Endothelial cell of umbilical vein (primary cell): ENCODE data around the gene MYOM3. TPM values are rescaled to one million over a fixed set of nuclear protein-coding genes. Genes with fewer than 3 reads are reported as not detected.

Experiments
- BruUV-seq: library from RNA; stranded (reverse); fragments of 400-500 nt; replicated peaks from 2 replicates; lab custom pipeline; 2021; lab: Mats Ljungman, UMichigan
- CTCF ChIA-PET: fragments of 300-600, 350-600 bp; sonication (Branson Sonifier 250); formaldehyde crosslinking; loops from one replicate; lab custom pipeline; 2021; ENCODE audit warnings: antibody characterized with exemption, inconsistent platforms; lab: Charles Lee
- POLR2A ChIA-PET: fragments of 300-600, 350-600 bp; sonication (Branson Sonifier 250); formaldehyde crosslinking; loops from one replicate; lab custom pipeline; 2021; ENCODE audit warnings: antibody characterized with exemption, inconsistent platforms; lab: Charles Lee
- DNase-seq: peaks from one replicate; pipeline ENCODE4 v3.0.0-alpha.2; 2011; ENCODE audit warnings: low read depth, low spot score
- FAIRE-seq: peaks from 2 replicates; lab custom pipeline; 2011; peaks lifted over from hg19 to GRCh38; lab: Jason Lieb, UNC
- H2AFZ ChIP-seq: 2 replicates; pipeline ENCODE4 v1.6.0; 2012; ENCODE audit warnings: low read depth, low read length, control low read depth, inconsistent platforms
- H3K27ac ChIP-seq: 2 replicates; pipeline ENCODE4 v1.5.1; 2011; ENCODE audit warnings: low read depth, mild to moderate bottlenecking, control low read depth, low read length, moderate library complexity; ENCODE audit not compliant: insufficient read depth
- H3K27me3 ChIP-seq, 2 experiments: 2 replicates each; pipeline versions ENCODE4 v1.6.0 to v1.6.1; 2011; ENCODE audit warnings: low read length in 2 of 2, mixed read lengths in 1 of 2; ENCODE audit not compliant: control insufficient read depth in 2 of 2, insufficient read depth in 2 of 2
- H3K36me3 ChIP-seq, 2 experiments: 2 replicates in 1 of 2; 3 replicates in 1 of 2; pipeline ENCODE4 v1.5.1; 2011; ENCODE audit warnings: low read length in 2 of 2, mild to moderate bottlenecking in 1 of 2, moderate library complexity in 1 of 2; ENCODE audit not compliant: control insufficient read depth in 2 of 2, insufficient read depth in 2 of 2; ENCODE audit errors: extremely low read depth in 1 of 2
- H3K4me1 ChIP-seq: 3 replicates; pipeline ENCODE4 v1.5.1; 2011; ENCODE audit warnings: mild to moderate bottlenecking, low read length; ENCODE audit not compliant: control insufficient read depth, insufficient read depth; ENCODE audit errors: extremely low read depth
- H3K4me2 ChIP-seq: 2 replicates; pipeline ENCODE4 v1.6.1; 2011; ENCODE audit warnings: low read length, control low read depth, mixed read lengths; ENCODE audit not compliant: insufficient read depth
- H3K4me3 ChIP-seq, 3 experiments: fragments of 200-600 bp in 1 of 3; sonication (generic), shearing (Covaris generic) in 1 of 3; replicated peaks in 1 of 3; 2 replicates each; pipeline ENCODE4 v1.5.1; 2011 to 2016; ENCODE audit warnings: control low read depth in 3 of 3, low read length in 3 of 3, mild to moderate bottlenecking in 2 of 3, inconsistent platforms in 1 of 3, low read depth in 1 of 3, moderate library complexity in 1 of 3; ENCODE audit not compliant: insufficient read depth in 1 of 3
- H3K79me2 ChIP-seq: 2 replicates; pipeline ENCODE4 v1.6.0; 2012; ENCODE audit warnings: low read length, inconsistent platforms; ENCODE audit not compliant: control insufficient read depth, insufficient read depth
- H3K9ac ChIP-seq: replicated peaks from 2 replicates; pipeline ENCODE3; 2011; ENCODE audit warnings: low read length, control low read depth; ENCODE audit not compliant: insufficient read depth; ENCODE audit errors: extremely low read depth
- H3K9me1 ChIP-seq: replicated peaks from 3 replicates; pipeline ENCODE4 v1.6.0; 2011; ENCODE audit warnings: mild to moderate bottlenecking, low read length; ENCODE audit not compliant: control insufficient read depth, insufficient read depth; ENCODE audit errors: extremely low read depth
- H3K9me3 ChIP-seq: replicated peaks from 2 replicates; pipeline ENCODE4 v1.5.1; 2012; ENCODE audit warnings: low read length, inconsistent platforms; ENCODE audit not compliant: control insufficient read depth, insufficient read depth
- H4K20me1 ChIP-seq: replicated peaks from 2 replicates; pipeline ENCODE3; 2011; ENCODE audit warnings: mild to moderate bottlenecking, low read length; ENCODE audit not compliant: control insufficient read depth, insufficient read depth; ENCODE audit errors: extremely low read depth
- CTCF ChIP-seq, 2 donors: IDR thresholded peaks; 1 replicate in 1 of 2; 2 replicates in 1 of 2; pipeline ENCODE4 v1.5.1; 2011; ENCODE audit warnings: low read length in 2 of 2, mild to moderate bottlenecking in 2 of 2, moderate library complexity in 2 of 2, control low read depth in 1 of 2, inconsistent platforms in 1 of 2, low read depth in 1 of 2; ENCODE audit not compliant: insufficient read depth in 1 of 2; ENCODE audit errors: extremely low read depth in 1 of 2
- EZH2 ChIP-seq: IDR thresholded peaks from 2 replicates; pipeline ENCODE4 v1.6.1; 2012; ENCODE audit warnings: borderline replicate concordance, low read depth, mild to moderate bottlenecking, moderate library complexity, low read length, inconsistent platforms; ENCODE audit not compliant: severe bottlenecking
- FOS ChIP-seq: IDR thresholded peaks from 2 replicates; pipeline ENCODE4 v1.6.1; 2011; ENCODE audit warnings: mild to moderate bottlenecking, low read length, moderate library complexity, borderline replicate concordance; ENCODE audit not compliant: insufficient read depth
- GATA2 ChIP-seq: IDR thresholded peaks from 2 replicates; pipeline ENCODE4 v1.7.0; 2011; ENCODE audit warnings: low read depth, mild to moderate bottlenecking, moderate library complexity, mixed read lengths, low read length; ENCODE audit not compliant: insufficient read length, insufficient read depth
- JUN ChIP-seq: IDR thresholded peaks from 2 replicates; pipeline ENCODE4 v1.6.1; 2011; ENCODE audit warnings: borderline replicate concordance, low read depth; ENCODE audit not compliant: insufficient read length, insufficient read depth
- MAX ChIP-seq: IDR thresholded peaks from 2 replicates; pipeline ENCODE4 v1.6.1; 2011; ENCODE audit not compliant: insufficient read depth, insufficient read length
- MYC ChIP-seq: IDR thresholded peaks from one replicate; pipeline ENCODE4 v1.6.1; 2011; ENCODE audit warnings: mild to moderate bottlenecking, low read depth, low read length
- POLR2A ChIP-seq: IDR thresholded peaks from 2 replicates; pipeline ENCODE4 v1.6.1; 2012; ENCODE audit warnings: low read depth, mild to moderate bottlenecking, control low read depth, low read length
- POLR2AphosphoS5 ChIP-seq: IDR thresholded peaks from 2 replicates; pipeline ENCODE4 v1.6.1; 2012; ENCODE audit warnings: low read depth, mild to moderate bottlenecking, control low read depth, low read length, moderate library complexity; ENCODE audit not compliant: insufficient read depth
- dilution Hi-C: fragments of 300-500 bp; cut with MboI; formaldehyde crosslinking; loops from one replicate; pipeline ENCODE4 v1.15.0; 2019; ENCODE audit warnings: low sequenced_read_pairs; ENCODE audit not compliant: extremely low pct_ligation_motif_present
- intact Hi-C: fragments of 100-400 bp; cut with micrococcal nuclease; formaldehyde crosslinking; loops from one replicate; pipeline ENCODE4 v1.10.0; 2022
- polyA plus RNA-seq, 4 experiments: library from polyadenylated mRNA; depleted of rRNA in 3 of 4; stranded (reverse) in 3 of 4; unstranded in 1 of 4; fragments of >200 nt; gene quantifications; 2 replicates each; pipeline versions ENCODE4 v1.2.1 to v1.2.3, GENCODE V29; 2011 to 2012; ENCODE audit warnings: missing spikeins in 1 of 4
- total RNA-seq: library from RNA; stranded (reverse); gene quantifications from 2 replicates; pipeline ENCODE4 v1.2.3, GENCODE V29; 2021

Gene MYOM3
- total and polyA plus RNA-seq, 2 donors (not counting 3 experiments of a cell fraction or from before 2014, with no cell fraction given), result 0.11 to 0.40 TPM

- Histone ChIP-seq H4K20me1 (no peaks in the 10 kb centered on the region), H3K27me3 (peaks cover 0 to 3% of the 10 kb centered on the region in 2 experiments), H3K4me1 (no peaks in the 10 kb centered on the region), H3K27ac (no peak overlapping the region), H3K79me2 (no peaks in the 10 kb centered on the region), H2AFZ (no peak overlapping the region), H3K9me3 (no peaks in the 10 kb centered on the region), H3K4me2 (no peak overlapping the region), H3K36me3 (no peaks in the 10 kb centered on the region), H3K9ac (no peak overlapping the region), H3K9me1 (no peaks in the 10 kb centered on the region), H3K4me3 (no peak overlapping the region)
- intact Hi-C loops, result loop anchor here (5.0 kb wide), 1 partner anchor 562 kb away; no protein-coding TSS in a partner anchor
- ChIA-PET CTCF (interaction anchor here (1.0 to 1.1 kb wide), 2 partner anchors 37 to 75 kb away, joined by 3 to 5 read pairs; partner anchors contain the start of gene MYOM3), POLR2A (no interaction called here)
- no peak for TF ChIP-seq POLR2A
- TF ChIP-seq EZH2, result no peak
- TF ChIP-seq FOS, result no peak
- TF ChIP-seq POLR2AphosphoS5, result no peak
- no peak for TF ChIP-seq JUN
- no peak for TF ChIP-seq CTCF (IDR thresholded peaks at IDR 0.05; ENCODE audit: extremely low read depth in 1 of 2, insufficient read depth in 1 of 2, low read depth in 1 of 2, low read length in 2 of 2)
- TF ChIP-seq MAX, result no peak
- no peak for TF ChIP-seq MYC
- no peak for TF ChIP-seq GATA2
- no peak for DNase-seq
- dilution Hi-C loops, result no loop called here
- no TSS peak for BruUV-seq
- no peak for FAIRE-seq
These were observed 36.9 kb downstream of the MYOM3 start for GRCh38 chr1:24074817-24075589.
